ENCODE data around the gene GLYR1.

GLYR1 gene

GRCh38 chr16:4846503-4846900 is 586 bp downstream of the GLYR1 start:
- peak in 4 of 5 experiments; percentile 2 to 45 (median 10) for DNase-seq

DNA sequence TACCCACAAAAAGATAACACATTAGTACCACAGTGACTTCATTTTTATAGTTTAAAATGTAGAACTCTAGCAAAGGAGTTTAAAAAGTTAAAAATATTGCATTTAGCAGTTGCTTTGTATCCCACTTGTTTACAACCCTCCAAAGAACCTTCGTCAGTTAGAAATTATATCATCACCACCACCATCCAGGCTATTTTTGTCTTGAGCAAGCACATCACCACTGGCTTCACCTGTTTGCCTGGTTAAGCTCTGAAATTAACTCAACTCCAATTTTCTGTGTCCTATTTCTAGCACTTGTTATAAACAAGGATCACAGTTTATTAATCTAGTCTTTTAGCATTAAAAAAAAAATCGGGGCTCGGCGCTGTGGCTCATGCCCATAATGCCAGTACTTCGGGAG is 6.1 kb downstream of the GLYR1 start:
- DNase-seq = no peak

GRCh38 chr16:4839942-4840341 is 7.1 kb downstream of the GLYR1 start:
- no peak for DNase-seq

DNA sequence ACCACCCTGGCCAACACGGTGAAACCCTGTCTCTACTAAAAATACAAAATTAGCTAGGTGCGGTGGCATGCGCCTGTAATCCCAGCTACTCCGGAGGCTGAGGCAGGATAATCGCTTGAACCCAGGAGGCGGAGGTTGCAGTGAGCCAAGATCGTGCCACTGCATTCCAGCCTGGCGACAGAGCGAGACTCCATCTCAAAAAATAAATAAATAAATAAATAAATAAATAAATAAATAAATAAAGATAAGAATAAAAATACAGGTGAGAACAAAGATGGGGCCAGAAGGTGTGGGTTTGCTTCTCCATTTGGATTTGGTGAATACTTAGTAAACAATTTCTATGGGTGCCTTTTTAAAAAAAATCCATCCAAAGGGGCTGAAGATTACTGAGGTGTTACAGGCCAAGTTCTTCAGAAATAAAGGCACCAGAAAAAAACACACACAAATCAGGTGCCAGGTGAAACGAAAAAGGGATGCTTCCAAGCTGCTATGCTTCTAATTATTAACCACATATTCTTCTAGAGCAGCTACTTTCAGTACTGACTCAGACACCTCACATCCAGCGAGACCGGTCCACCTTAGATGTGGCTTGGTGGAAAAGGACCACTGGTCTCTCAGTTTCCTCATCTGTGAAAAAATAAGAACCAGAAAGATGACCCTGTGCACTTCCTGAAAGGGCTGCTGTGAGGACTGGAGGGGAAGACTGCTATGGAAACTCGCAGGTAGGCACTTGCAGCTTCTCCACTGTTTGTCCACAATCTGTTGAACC is 9.2 kb downstream of the GLYR1 start:
- DNase-seq = no peak

GRCh38 chr16:4836727-4837126 is 10.4 kb downstream of the GLYR1 start:
- no peak for DNase-seq

DNA sequence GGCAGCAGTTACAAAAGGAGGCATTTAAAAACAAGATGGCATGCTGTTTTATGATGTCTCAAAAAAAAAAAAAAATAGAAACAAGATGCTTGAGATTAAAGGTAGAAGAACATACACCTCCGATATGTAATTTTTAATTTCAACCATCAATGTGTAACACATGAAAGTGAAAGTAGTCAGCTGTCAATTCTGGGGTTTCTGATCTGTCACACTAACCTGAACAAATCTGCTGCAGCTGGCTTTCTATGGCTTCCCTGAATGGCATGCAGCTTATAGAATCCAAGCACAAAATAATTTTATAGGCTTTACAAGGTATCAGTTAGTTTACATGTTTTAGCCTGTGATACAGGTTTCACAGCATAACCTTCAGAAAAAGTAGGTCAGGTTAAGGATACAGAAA is 13.5 kb downstream of the GLYR1 start:
- peak in 1 of 5 experiments; percentile 43 for DNase-seq

GRCh38 chr16:4832698-4833343 is 14.3 kb downstream of the GLYR1 start:
- DNase-seq = no peak

DNA sequence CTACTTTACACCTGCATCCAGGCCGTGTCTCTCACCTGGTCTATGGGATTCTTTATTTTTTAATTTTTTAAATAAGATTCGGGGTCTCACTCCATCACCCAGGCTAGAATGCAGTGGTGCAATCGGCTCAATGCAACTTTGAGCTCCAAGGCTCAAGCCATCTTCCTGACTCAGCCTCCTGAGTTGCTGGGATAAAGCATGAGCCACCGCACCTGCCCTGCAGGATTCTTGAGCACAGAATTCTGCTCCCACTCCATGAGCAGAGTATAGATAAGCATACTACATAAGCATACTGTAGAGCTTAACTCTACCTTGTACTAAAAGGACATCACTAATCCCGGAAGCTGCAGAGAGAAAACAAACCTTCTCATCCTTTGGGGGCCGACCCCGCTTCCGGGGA is 15.5 kb downstream of the GLYR1 start:
- DNase-seq = no peak

GRCh38 chr16:4830408-4830807 is 16.7 kb downstream of the GLYR1 start:
- DNase-seq = no peak

DNA sequence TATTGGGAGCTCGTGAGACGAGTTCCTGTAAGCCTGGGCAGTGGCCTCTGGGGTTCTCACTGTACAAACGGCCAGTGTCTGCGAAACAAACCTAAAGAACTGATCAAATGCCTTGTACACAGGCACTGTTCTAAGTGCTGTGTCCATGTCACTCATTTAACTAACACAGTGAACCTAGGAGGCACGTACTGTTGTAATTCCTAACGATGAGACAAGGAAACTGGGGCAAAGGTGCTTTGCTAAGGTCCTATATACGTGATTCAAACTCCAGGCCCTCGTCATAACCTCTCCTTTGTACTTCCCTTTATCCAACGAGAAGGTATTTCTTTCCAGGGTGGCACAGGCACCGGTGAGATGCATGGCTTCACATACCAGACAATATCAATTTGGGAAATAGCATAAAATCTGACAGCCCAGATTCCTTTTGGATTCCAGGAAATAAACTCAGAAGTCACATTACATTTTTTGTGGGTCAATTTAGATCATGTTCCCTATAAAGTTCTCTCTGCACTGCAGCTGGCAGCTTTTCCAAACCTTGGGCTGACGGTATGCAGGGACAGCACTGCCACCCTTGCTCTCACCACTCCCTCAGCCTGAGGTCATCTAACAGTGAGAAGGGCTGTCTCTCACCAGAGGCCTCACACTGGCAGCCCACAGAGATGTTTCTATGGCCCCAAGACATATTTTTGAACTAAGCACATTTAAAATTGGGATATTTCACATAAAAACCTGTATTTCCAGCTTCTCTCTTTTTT is 18.3 kb downstream of the GLYR1 start:
- DNase-seq = no peak

- DNase-seq = no peak
These were observed 20.1 kb downstream of the GLYR1 start for GRCh38 chr16:4826980-4827379.

- no peak for DNase-seq
These were observed 20.6 kb downstream of the GLYR1 start for GRCh38 chr16:4826526-4826925.

- no peak for DNase-seq
These were observed 21.9 kb downstream of the GLYR1 start for GRCh38 chr16:4825196-4825595.

- DNase-seq = no peak
These were observed 26.4 kb downstream of the GLYR1 start for GRCh38 chr16:4820652-4821051.

DNA sequence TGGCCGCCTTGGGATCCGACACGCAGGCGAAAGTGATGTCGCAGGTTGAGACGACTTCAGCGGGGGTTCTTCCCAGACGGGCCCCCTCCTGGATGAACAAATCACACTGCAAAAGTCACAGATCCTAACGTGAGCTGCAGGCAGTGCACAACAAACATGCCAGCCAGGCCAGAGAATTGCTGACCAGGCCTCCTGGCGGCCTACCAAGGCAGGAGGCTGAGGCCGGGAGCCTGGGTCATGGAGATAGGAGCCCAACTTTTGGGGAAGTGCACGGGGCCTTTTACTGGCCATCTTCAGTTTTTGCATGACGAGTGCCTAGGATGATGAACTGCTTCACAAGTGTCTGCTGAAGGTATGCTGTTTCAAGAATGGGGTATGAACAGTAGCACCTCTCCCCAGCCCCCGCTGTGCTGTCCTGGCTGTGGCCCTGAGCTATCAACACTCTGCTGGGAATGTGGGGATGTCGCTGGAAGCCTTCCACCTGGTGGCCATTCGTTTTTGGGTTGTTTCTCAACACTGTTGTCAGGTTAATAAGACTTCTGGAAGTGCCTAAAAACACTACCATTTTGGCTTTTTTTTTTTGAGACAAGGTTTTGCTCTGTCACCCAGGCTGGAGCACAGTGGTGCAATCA is 32.4 kb downstream of the GLYR1 start:
- no peak for DNase-seq

DNA sequence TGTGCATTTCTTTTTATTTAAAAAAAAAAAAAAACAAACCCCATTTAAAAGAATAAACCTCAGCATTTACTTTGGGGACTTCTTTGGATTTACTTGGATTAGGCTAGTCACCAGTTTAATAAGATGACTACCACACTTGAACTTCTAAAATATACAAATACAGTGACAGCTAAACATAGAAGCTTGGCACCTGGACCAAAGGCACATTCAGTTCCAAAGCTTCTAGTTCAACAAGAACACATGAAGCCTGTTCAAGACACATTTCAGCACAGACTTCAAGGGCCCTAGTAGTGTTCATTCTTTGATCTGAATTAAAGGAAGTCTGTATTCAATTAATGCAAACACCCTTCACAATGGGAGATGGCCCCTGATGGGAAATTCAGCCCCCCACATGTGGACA is 33.0 kb downstream of the GLYR1 start:
- DNase-seq = no peak

GRCh38 chr16:4813251-4814003 is 33.7 kb downstream of the GLYR1 start:
- DNase-seq = no peak

- DNase-seq = no peak
These were observed 35.3 kb downstream of the GLYR1 start for GRCh38 chr16:4811773-4812172.

- DNase-seq = no peak
These were observed 35.8 kb downstream of the GLYR1 start for GRCh38 chr16:4811242-4811641.

GRCh38 chr16:4806280-4806679 is 40.8 kb downstream of the GLYR1 start:
- no peak for DNase-seq

GRCh38 chr16:4805231-4805630 is 41.9 kb downstream of the GLYR1 start:
- DNase-seq = no peak
